HG02884 (cell line): Measurements from ENCODE around the gene GRK5.

Experiments used
- ATAC-seq: cut with Tn5 transposase; IDR thresholded peaks from one replicate; pipeline ENCODE4 v1.9.1; 2021; ENCODE audit warnings: mild to moderate bottlenecking, moderate library complexity; ENCODE audit not compliant: unreplicated experiment

GRK5 gene

DNA sequence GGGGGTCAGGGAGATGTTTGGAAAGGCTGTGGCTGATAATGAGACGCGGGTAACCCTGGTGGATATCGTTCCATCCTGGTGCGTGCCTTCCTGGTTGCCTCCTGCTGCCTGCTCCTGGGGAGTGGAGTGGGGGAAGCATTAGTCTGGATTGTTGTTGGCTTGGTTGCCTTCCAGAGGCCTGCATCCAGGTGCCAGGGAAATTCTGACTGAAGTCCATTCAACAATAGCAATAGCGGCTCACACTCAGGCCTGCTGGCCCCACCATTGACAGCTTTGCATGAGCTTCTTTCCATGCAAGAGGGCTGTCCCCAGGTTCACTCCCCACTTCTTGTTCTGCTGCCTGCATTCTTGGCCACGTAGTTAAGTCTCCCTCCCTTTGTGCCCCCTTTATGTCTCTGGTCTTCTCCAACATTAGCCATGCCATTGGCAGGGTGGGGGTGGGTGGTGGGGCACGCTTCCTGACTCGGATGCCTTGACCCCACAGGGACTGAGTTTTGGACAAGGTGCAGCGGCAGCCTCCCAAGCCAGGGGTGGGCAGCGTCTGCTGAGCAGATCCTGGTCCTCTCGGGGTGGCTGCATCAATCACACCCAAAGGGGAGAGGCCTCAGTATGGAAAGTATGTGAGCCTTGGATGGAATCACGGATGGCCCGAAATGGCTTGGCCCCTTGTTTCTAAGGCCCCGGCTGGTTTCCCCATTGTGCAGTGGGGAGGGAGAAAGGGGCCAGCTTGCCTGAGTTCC is 150.2 kb downstream of the GRK5 start:
- ATAC-seq: no peak

DNA sequence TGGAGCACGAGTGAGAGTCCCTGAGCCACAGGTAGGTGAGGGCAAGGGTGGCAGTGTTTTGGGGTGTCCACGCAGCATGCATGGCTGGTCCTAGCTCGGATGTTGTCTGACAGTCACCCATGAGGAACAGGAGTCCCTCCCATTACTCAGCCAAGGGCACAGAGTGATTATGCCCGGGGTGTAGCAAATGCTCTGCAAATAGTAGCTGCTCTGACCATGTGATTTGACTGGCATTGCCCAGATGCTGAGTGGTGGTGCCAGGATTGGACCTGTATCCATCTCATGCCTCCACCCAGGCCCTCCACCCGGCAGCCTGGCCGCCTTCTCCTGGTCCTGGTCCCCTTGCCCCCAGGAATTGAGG is 150.8 kb downstream of the GRK5 start:
- ATAC-seq: no peak

DNA sequence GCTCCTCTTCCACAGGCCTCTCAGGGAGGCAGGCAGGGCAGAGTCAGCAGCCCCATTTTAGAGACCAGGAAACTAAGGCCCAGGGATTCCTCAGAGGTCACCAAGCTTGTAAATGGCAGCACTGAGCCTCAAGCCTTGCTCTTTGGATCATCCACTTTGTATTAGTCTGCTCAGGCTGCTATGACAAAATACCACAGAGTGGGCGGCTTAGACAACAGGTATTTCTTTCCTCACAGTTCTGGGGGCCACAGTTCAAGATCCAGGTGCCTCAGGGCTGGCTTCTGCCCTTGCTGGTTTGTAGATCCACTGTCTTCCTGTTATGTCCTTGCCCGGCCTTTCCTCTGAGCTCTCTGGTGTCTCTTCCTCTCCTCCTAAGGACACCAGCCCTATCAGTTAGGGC is 151.2 kb downstream of the GRK5 start:
- no peak for ATAC-seq

DNA sequence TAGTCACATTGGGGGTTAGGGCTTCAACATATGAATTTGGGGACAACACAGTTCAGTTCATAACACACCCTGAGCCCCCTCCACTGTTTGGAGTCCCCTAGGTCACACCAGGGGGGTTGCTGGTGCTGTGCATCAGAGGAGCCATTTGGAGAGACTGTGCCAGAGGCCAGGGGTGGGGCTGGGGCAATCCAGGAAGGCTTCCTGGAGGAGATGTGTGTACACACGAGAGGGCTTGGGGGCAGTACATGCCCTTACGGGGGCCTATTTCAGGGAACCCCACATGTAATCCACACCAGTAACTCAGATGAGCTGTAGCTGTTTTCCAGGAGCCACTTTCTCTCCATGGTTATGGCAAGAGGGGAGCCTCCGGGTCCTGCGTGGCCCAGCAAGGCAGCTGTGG is 151.7 kb downstream of the GRK5 start:
- no peak for ATAC-seq

DNA sequence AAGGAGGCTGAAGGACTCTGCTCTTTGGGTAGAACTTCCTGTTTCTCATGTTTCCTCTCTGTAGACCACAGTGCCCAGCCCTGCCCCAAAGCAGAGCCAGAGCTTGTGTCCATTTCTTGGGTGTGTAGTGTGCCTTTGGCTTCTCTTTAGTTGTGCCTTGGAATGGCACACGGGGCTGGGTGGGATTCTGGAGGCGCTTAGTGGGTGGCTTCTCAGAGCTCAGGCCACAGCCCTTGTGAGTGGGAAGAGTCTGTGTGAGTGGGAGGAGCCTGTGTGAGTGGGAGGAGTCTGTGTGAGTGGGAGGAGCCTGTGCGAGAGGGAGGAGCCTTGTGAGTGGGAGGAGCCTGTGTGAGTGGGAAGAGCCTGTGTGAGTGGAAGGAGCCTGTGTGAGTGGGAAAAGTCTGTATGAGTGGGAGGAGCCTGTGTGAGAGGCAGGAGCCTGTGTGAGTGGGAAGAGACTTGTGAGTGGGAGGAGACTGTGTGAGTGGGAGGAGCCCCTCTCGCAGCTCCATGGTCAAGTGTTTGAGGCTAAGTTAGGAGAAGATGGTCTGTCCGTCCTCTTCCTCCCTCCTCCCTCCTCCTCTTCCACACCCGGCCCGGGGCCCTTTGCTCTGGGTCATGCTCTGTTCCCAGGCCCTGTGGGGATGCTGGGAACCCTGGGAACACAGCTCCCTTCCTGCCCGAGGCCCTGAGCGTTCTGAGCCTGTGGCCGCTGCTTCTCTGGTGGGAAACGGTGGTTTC is 153.0 kb downstream of the GRK5 start:
- no peak for ATAC-seq

DNA sequence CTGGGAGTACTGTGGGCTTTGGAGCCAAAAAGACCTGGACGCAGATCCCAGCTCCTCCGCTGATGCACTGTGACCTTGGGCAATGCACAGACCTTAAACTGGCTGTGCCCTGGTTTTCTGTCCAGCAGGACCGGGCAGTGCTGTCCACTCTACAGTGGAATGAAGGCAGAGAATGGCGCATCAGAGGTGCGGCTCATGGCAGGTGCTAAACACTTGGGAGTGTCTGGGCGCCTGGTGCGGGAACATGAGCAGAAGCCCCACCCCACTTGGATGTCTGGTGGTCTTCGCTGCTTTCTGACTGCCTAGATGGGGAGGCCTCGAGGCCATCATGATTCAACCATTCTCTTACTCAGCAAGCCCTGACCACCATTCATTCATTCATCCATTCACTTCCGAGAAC is 153.7 kb downstream of the GRK5 start:
- no peak for ATAC-seq

DNA sequence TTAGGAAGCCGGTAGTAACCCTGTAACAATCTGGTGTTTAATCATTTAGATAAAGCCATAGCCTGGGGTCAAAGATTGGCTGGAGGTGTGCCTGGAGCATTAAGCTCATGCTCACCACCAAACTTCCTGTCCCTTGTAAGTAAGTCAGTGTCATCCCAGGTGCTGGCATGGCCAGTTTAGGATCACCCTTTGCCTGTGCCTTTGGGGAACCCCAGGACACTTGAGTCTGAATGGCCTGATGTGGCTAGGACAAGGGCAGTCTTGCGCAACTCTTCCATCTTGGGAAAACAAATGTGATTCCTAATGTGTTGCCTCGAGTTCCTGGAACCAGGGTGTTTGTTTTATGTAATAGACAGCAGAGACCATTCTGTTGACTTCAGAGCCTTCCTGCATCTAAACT is 154.8 kb downstream of the GRK5 start:
- no peak for ATAC-seq

DNA sequence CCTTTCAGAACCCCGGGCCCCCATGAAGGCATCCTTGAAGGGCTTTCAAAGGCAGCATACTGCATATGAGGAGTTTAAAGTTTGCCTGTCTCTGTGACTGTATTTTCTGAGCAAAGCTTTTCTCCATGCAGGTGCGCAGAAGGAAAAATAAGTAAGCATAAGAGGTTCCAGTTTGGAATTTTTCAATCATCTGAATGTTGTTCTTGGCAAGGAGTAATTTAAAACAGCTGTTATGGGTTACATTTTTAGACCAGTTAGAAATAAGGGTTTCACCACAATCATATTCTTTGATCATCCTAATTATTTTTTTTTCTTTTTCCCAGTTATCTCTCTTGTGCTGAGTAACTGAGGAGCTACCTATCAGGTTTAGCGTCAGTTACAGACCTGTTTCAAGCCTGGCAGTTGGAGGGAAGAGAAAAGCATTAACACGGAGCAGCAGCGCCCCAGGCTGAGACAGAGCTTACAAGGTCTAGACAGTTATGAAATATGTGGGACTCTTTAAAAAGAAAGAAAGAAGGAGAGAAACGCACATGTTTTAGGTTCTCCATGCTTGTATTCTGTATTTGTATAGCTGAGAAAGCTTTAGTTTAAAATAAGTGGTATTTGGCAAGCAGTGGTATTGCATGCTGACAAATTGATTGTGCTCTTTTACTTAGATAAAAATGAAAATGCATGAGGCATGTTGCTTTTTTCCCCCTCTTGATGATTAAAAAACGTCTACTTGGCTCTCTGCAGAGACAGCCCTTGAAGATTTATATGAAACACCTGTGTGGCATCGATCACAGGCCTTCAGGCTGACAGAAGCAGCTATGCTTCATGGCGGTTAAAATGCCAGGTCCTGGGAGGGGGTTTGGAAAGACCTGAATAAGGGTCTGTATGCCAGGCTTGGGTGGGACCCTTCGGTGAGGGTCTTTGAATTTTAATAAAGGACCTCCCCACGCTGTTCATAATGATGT is 157.6 kb downstream of the GRK5 start:
- ATAC-seq: no peak

DNA sequence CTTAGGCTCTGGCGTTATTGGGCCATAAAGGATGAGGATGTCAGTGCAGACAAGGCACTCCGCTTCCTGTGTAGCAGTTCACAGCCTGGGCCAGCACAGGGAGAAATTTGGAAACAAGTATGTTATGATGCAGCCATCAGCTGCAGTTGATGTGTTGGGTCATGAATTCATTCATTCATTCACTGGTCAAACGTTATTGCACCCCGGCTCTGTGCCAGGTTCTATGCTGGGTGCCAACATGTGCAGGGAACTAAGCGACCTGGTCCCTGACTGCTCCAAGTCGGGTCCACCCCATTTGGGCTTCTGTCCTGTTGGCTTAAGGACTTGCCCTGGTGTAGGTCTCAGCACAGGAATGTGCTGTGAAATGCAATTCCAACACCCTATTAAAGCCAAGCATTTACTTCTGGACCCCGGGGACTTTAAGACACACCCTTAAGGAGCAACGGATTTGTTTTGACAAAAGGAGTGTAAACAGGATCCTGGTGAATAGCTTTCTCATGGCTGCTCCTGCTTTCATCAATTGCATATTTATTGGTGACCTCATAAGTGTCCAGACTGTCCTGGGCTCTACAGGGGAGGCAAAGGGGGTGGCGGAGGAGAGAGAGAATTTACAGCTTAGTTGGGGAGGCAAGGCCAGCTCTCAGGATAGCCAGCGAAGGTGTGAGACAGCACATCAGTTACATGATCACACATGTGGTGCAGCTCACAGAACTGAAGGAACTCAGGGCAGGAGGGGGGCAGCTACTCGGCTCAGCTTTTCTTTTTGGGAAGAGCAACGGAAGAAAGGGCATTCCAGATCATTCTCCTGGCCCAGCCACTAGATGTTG is 158.6 kb downstream of the GRK5 start:
- no peak for ATAC-seq

DNA sequence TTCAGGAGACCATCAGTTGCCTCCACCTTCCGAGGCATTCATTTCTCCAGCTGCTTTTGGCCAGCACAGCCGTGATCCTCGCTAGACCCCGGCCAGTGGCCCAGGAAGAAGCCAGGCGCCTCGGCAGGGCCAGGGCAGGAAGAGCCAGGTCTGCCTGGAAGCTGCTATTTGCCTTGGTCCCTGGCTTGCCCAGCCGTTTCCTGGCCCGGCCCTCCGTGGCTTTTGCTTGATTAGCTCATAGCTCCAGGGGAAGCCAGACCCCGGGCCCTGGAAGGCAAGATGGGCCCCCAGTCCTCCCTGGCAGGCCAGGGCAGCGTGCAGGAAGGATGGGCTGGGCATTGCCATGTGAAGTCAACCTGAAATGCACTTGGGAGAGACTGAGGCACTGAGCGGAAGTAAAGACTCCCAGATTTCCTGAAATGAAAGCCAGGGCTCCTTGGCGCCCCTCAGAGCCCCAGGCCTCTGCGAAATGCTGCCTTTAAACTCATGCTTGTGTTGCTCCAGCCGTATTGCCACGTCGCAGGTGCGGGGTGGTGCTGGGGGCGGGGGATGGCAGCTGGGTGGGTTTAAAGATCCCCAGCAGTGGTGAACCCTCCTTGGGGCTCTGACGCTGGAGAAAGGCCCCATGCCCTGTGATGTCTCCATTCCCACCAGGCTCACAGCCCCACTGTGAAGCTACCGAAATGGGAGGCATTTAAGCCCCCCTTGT is 160.6 kb downstream of the GRK5 start:
- no peak for ATAC-seq

DNA sequence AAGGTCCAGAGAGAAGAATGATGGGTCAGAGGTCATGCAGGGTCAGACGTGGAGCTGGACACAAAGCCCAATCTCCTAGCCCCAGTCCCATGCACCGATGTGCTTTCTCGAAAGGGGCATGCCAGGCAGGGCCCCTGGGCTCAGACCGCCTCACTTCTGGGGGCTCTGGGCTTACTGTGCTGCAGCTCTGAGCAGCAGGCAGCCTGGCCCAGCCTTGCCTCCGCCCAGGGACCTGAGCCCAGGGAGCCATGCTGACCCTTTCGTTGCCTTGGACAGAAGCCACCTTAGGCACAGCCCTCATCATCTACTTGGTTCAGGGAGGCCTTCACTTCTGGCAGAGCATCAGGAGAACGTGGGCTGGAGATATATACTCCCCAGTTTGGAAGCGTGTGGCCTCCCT is 161.2 kb downstream of the GRK5 start:
- no peak for ATAC-seq

DNA sequence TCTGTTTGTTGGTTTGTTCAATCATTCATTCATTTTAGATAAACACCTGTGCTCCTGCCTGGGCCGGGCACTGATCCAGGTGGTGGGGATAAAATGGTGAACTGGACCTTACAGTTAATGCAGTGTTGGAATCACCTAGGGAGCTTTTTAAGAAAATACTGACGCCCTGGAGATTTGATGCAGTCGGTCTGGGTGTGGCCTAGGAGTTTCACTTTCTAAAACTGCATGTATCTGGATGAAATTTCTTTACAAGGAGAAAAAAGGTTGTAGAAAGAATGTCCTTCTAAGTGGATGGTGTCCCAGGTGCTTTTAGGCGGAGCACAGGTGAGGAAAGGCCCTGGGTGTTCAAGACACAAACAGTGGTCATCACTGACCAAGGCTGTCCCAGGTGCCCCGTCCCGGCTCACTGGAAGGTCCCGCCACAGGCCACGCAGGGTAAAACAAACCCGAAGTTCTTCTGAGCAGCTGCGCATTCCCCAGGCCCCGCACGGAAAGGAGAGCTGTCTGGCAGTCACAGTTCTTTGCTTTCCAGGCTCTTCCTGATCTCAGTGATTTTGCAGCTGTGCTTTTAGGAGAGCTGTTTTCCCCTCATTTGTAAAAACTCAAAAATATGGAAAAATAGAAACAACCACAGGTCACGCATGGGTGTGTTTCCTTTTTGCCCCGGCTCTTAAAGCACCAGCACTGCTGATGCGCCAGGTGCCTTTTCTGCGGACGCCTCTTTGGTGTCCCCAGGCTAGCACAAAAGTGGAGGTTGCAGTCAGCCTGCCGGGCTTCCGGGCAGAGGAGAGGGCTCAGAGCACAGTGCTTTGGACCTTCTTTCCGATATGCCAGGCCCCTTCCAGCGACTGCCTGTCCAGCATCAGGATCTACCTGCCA is 161.9 kb downstream of the GRK5 start:
- ATAC-seq: peak; percentile 61

DNA sequence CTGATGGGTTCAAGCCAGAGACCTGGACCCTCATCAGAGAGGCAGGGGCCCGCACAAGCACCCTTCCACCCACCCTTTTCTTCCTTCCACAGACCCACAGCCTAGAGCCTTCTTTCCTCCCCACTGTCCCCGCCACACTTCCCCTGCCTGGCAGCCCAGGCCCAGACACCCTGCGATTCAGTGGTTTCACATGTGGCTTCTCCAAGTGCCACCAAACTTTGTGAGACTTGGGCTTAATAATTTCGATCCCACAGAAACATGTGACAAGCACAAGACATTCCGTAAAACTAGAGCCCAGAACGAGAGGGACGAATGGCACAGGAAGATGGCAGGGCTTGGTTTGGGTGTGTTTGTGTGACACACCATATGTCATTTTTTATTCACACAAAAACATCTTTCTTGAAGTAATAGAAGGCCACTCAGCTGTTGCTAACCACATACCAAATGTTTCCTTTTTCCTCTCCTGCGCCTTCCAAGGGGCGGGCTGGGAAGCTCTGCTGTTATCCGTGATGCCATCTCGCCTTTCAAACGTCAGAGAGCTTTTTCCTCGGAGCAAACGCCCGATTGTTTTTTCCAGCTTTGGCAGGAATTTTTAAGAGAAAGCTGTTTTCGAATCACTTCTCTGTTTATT is 162.9 kb downstream of the GRK5 start:
- no peak for ATAC-seq

DNA sequence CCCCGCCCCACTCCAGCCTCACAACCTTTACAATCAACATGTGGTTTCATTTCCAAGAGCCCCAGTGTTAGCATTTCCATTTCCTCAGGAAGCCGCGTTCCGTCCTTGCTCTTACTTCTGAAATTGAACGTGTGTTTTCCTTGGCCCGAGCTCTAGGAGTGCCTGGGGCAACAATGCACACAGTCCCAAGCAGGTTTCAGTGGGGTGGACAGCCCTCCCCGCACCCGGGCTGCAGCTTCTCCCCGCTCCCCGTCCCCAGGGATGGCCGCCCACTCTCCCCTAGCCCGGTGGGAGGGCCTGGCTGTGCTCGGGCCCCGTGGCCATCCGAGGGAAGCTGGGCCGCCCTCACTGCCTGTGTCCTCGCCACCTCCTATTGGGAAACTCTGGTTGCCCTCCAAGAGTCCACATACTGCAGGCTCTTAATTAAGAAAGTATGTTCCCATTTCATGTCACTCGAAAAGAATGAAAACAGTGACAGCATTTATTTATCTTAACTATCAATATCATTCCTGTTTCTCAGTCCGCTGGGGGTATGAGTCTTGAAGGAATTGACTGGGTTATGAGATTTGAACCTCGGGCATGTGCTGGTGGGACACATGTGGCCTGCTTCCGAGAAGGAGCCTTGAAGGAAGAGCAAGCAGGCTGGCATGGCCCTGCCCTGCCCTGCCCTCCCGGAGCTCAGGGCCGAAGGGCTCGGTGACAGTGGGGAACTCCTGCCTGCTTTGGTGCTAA is 163.8 kb downstream of the GRK5 start:
- no peak for ATAC-seq

DNA sequence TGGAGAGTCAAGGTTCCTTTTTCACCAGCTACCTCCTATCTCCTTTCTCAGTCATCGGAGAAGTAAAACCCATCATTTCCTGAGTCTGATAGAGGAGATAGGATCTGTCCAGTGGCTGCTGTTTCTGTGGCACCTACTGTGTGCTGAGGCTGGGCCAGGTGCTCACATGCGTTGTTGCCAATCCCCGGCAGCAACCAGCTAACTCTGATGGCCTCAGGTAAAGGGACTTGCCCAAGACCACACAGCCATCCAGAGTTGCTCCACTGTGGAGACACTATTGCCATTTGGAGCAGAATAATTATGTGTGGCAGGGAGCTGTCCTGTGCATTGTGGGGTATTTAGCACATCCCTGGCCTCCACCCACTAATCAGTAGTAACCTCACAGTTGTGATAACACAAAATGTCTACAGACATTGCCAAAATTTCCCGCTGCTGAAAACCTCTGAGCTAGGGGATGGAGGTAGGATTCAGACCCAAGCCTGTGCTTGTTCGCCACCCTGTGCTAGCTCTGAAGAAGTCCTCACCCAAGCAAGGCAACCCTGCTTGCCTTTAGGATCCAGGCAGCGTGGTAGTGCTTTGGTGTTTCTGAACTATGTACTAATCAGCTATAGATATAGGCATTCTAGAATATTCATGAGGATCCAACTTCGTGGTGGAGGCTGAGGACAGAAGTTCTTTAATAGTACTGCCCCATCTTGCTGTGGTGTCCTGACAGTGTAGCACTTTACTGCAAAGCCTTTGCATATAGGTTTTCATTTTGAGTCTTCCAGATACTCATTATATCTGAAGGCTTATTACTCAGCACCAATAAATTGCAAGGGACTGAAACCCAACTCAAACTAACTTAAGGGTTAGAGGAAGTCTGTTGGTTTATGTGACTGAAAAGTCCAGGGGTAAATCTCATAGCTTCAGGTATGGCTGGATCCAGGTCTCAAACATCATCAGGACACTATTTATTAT is 164.6 kb downstream of the GRK5 start:
- ATAC-seq: peak; percentile 51

DNA sequence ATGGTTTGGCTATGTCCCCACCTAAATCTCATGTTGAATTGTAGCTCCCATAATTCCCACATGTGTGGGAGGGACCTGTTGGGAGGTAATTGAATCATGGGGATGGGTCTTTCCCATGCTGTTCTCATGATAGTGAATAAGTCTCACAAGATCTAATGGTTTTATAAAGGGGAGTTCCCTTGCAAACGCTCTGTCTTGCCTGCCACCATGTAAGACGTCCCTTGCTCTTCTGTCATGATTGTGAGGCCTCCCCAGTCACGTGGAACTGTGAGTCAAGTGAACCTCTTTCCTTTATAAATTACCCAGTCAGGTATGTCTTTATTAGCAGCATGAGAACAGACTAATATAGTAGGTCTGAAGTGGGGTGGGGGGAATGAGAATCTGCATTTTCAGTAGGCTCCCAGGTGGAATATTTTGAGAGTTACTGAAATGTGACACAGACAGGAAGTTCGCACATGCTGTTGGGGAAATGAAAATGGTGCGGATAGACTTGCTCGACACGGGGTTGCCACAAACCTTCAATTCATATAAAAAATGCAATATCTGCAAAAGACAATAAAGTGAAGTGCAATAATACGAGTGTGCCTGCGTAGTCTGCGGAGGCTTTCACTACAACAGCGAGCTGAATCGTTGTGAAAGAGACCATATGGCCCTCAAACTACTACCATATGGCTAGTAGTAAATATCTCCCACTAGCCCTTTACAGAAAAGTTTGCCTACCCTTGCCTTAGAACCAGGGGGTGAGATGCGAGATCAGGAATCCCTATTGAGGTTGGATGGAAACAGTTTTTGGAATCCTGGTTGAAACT is 166.1 kb downstream of the GRK5 start:
- ATAC-seq: no peak
